ENCODE data around the gene LAMC1. TPM values are rescaled to one million over a fixed set of nuclear protein-coding genes. Genes with fewer than 3 reads are reported as not detected.

The LAMC1 gene
- total RNA-seq, 1 donor from 2014 or later: 164 TPM

GRCh38 chr1:182996816-182997215, 26.4 kb upstream of the LAMC1 start:
- Mint-ChIP-seq H3K9me3 (no peaks in the 10 kb centered on the region), H3K27ac (no peak overlapping the region)

GRCh38 chr1:182998482-182998881, 24.7 kb upstream of the LAMC1 start:
- no peak for DNase-seq (ENCODE audit: low spot score in 2 of 2, unreplicated experiment in 2 of 2)
- Mint-ChIP-seq H3K4me3 (no peak overlapping the region), H3K27ac (no peak overlapping the region), H3K4me1 (no peaks in the 10 kb centered on the region), H3K27me3 (ENCODE audit: low read depth) (no peaks in the 10 kb centered on the region), H3K36me3 (no peaks in the 10 kb centered on the region), H3K9me3 (no peaks in the 10 kb centered on the region)
- no peak for TF ChIP-seq CTCF (IDR thresholded peaks at IDR 0.05; ENCODE audit: unreplicated experiment)

More at GRCh38 chr1:182996816-182997215, 26.4 kb upstream of the LAMC1 start:
- no peak for TF ChIP-seq CTCF (IDR thresholded peaks at IDR 0.05; ENCODE audit: unreplicated experiment)
- Mint-ChIP-seq H3K36me3 (no peaks in the 10 kb centered on the region), H3K4me1 (no peaks in the 10 kb centered on the region), H3K4me3 (no peak overlapping the region), H3K27me3 (ENCODE audit: low read depth) (no peaks in the 10 kb centered on the region)
- DNase-seq (ENCODE audit: low spot score in 2 of 2, unreplicated experiment in 2 of 2): no peak

- peaks cover 1% of the 10 kb centered on the region for H3K9me3 Mint-ChIP-seq
- no peaks in the 10 kb centered on the region for H3K27me3 Mint-ChIP-seq (ENCODE audit: low read depth)
- H3K4me1 Mint-ChIP-seq: no peaks in the 10 kb centered on the region
- H3K36me3 Mint-ChIP-seq: no peaks in the 10 kb centered on the region
- DNase-seq (ENCODE audit: low spot score in 2 of 2, unreplicated experiment in 2 of 2): no peak
- no peak overlapping the region for H3K4me3 Mint-ChIP-seq
- H3K27ac Mint-ChIP-seq: no peak overlapping the region
- no peak for TF ChIP-seq CTCF (IDR thresholded peaks at IDR 0.05; ENCODE audit: unreplicated experiment)
Observed at GRCh38 chr1:183000167-183000962, 22.9 kb upstream of the LAMC1 start.

- no peak for TF ChIP-seq CTCF (IDR thresholded peaks at IDR 0.05; ENCODE audit: unreplicated experiment)
- no peaks in the 10 kb centered on the region for H3K36me3 Mint-ChIP-seq
- H3K9me3 Mint-ChIP-seq: peaks cover 4% of the 10 kb centered on the region
- DNase-seq (ENCODE audit: low spot score in 2 of 2, unreplicated experiment in 2 of 2): no peak
- no peak overlapping the region for H3K4me3 Mint-ChIP-seq
- H3K27ac Mint-ChIP-seq: no peak overlapping the region
- H3K4me1 Mint-ChIP-seq: no peaks in the 10 kb centered on the region
- no peaks in the 10 kb centered on the region for H3K27me3 Mint-ChIP-seq (ENCODE audit: low read depth)
Observed at GRCh38 chr1:183002267-183002666, 21.0 kb upstream of the LAMC1 start.

- Mint-ChIP-seq H3K4me1 (no peaks in the 10 kb centered on the region), H3K9me3 (peaks cover 4% of the 10 kb centered on the region), H3K27me3 (ENCODE audit: low read depth) (no peaks in the 10 kb centered on the region), H3K36me3 (no peaks in the 10 kb centered on the region), H3K4me3 (no peak overlapping the region), H3K27ac (no peak overlapping the region)
- no peak for TF ChIP-seq CTCF (IDR thresholded peaks at IDR 0.05; ENCODE audit: unreplicated experiment)
- DNase-seq (ENCODE audit: low spot score in 2 of 2, unreplicated experiment in 2 of 2): no peak
Observed at GRCh38 chr1:183002797-183003196, 20.4 kb upstream of the LAMC1 start.
